HepG2 (cell line): ENCODE data around the gene ZNF627. TPM values are rescaled to one million over a fixed set of nuclear protein-coding genes. Genes with fewer than 3 reads are reported as not detected.

Source experiments
- AKAP8 ChIP-seq: sonication (generic); formaldehyde crosslinking; IDR thresholded peaks from 2 replicates; pipeline ENCODE4 v1.5.1; 2020; ENCODE audit warnings: mild to moderate bottlenecking, missing genetic modification reagents
- ATF6 ChIP-seq: sonication (generic); formaldehyde crosslinking; conservative IDR thresholded peaks from 2 replicates; pipeline ENCODE4 v1.4.0; 2020; ENCODE audit warnings: missing genetic modification reagents
- IRF2 ChIP-seq: IDR thresholded peaks from 2 replicates; pipeline ENCODE4 v1.6.1; 2018; ENCODE audit warnings: missing genetic modification reagents, missing compliant biosample characterization
- ISL2 ChIP-seq: sonication (generic); formaldehyde crosslinking; IDR thresholded peaks from 2 replicates; pipeline ENCODE4 v1.5.0; 2020; ENCODE audit warnings: missing genetic modification reagents
- RBM22 ChIP-seq: fragments of 200-400 bp; formaldehyde crosslinking; optimal IDR thresholded peaks from 2 replicates; pipeline ENCODE3; 2017; ENCODE audit warnings: mild to moderate bottlenecking, low read length, moderate library complexity
- SNAPC4 ChIP-seq: sonication (generic); formaldehyde crosslinking; IDR thresholded peaks from 2 replicates; pipeline ENCODE4 v1.4.0; 2020; ENCODE audit warnings: mild to moderate bottlenecking, missing genetic modification reagents
- SOX6 ChIP-seq, 2 experiments: fragments of 450-650 bp in 1 of 2; sonication (generic) in 1 of 2; formaldehyde crosslinking in 1 of 2; IDR thresholded peaks; 2 replicates each; pipeline versions ENCODE4 v1.4.0 to v1.6.1; 2017 to 2020; ENCODE audit warnings: antibody characterized with exemption in 1 of 2, mild to moderate bottlenecking in 1 of 2, missing genetic modification reagents in 1 of 2
- STAG1 ChIP-seq: sonication (generic); formaldehyde crosslinking; IDR thresholded peaks from 2 replicates; pipeline ENCODE4 v1.4.0; 2020; ENCODE audit warnings: missing genetic modification reagents
- TCF7L2 ChIP-seq: IDR thresholded peaks from 2 replicates; pipeline ENCODE4 v1.6.1; 2011; ENCODE audit warnings: mild to moderate bottlenecking, low read depth, low read length, moderate library complexity
- THRA ChIP-seq: sonication (generic); formaldehyde crosslinking; IDR thresholded peaks from 2 replicates; pipeline ENCODE4 v1.4.0; 2020; ENCODE audit warnings: missing genetic modification reagents, borderline replicate concordance
- ZBTB21 ChIP-seq: sonication (generic); formaldehyde crosslinking; IDR thresholded peaks from 2 replicates; pipeline ENCODE4 v1.4.0; 2020; ENCODE audit warnings: missing genetic modification reagents
- ZFAT ChIP-seq: sonication (generic); formaldehyde crosslinking; conservative IDR thresholded peaks from 2 replicates; pipeline ENCODE4 v1.8.1; 2023; ENCODE audit warnings: missing genetic modification reagents, inconsistent platforms
- ZFP82 ChIP-seq: sonication (generic); formaldehyde crosslinking; IDR thresholded peaks from 2 replicates; pipeline ENCODE4 v1.5.1; 2020; ENCODE audit warnings: mild to moderate bottlenecking, missing genetic modification reagents, borderline replicate concordance
- ZNF382 ChIP-seq: sonication (generic); formaldehyde crosslinking; IDR thresholded peaks from 2 replicates; pipeline ENCODE4 v1.5.0; 2020; ENCODE audit warnings: missing genetic modification reagents, mild to moderate bottlenecking, borderline replicate concordance
- ZNF460 ChIP-seq: sonication (generic); formaldehyde crosslinking; IDR thresholded peaks from 2 replicates; pipeline ENCODE4 v1.5.1; 2020; ENCODE audit warnings: missing genetic modification reagents, mild to moderate bottlenecking, borderline replicate concordance
- ZNF597 ChIP-seq: sonication (generic); formaldehyde crosslinking; IDR thresholded peaks from 2 replicates; pipeline ENCODE4 v1.5.0; 2020; ENCODE audit warnings: missing genetic modification reagents
- ZNF672 ChIP-seq: sonication (generic); formaldehyde crosslinking; IDR thresholded peaks from 2 replicates; pipeline ENCODE4 v1.8.1; 2022; ENCODE audit warnings: missing genetic modification reagents
- polyA plus RNA-seq, 8 experiments: library from polyadenylated mRNA; depleted of rRNA in 3 of 8; stranded (reverse) in 7 of 8; unstranded in 1 of 8; fragments of >200 nt; fragmentation: Illumina TruSeq in 4 of 8; extraction: Trizol in 4 of 8; gene quantifications; 2 replicates each; pipeline versions ENCODE4 v1.2.1 to v1.2.3, GENCODE V29; 2011 to 2016; ENCODE audit warnings: low read depth in 4 of 8, missing spikeins in 1 of 8, mixed read lengths in 1 of 8; ENCODE audit not compliant: insufficient read depth in 1 of 8
- total RNA-seq, 5 experiments: library from RNA; depleted of rRNA; stranded (reverse); fragments of >200 nt; fragmentation: Illumina TruSeq; extraction: Trizol; gene quantifications; 2 replicates each; pipeline ENCODE4 v1.2.3, GENCODE V29; 2016; ENCODE audit warnings: low read depth in 1 of 5
- TF ChIP-seq, protein P1 (sequence below): sonication (generic); formaldehyde crosslinking; conservative IDR thresholded peaks from 2 replicates; pipeline ENCODE4 v1.4.0; 2020; ENCODE audit warnings: missing genetic modification reagents

The ZNF627 gene
- total and polyA plus RNA-seq, 2 of the 13 experiments (the other 11 are each of a cell fraction or from before 2014, with no cell fraction given) = 4.2 to 12.7 TPM

- TF ChIP-seq, protein P1, sequence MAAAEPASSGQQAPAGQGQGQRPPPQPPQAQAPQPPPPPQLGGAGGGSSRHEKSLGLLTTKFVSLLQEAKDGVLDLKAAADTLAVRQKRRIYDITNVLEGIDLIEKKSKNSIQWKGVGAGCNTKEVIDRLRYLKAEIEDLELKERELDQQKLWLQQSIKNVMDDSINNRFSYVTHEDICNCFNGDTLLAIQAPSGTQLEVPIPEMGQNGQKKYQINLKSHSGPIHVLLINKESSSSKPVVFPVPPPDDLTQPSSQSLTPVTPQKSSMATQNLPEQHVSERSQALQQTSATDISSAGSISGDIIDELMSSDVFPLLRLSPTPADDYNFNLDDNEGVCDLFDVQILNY (CRISPR knock-in tag) = no peak
- TF ChIP-seq ZNF460 (CRISPR knock-in tag) (no peak; the same call in 1 of the 2 replicates), ZFAT (no peak), ZNF382 (no peak), AKAP8 (0 out of 2 replicates have a peak, but pooled peaks have one; percentile 23), ZNF597 (CRISPR knock-in tag) (no peak), ISL2 (0 out of 2 replicates have a peak, but pooled peaks have one; percentile 24), STAG1 (CRISPR knock-in tag) (no peak), TCF7L2 (no peak), IRF2 (CRISPR knock-in tag) (no peak), THRA (CRISPR knock-in tag) (no peak; the same call in 1 of the 2 replicates), RBM22 (no peak), ZFP82 (CRISPR knock-in tag) (0 out of 2 replicates have a peak, but pooled peaks have one; percentile 34), ZBTB21 (no peak), SNAPC4 (CRISPR knock-in tag) (peak; percentile 77), ATF6 (CRISPR knock-in tag) (no peak), SOX6 (IDR thresholded peaks at IDR 0.05) (no peak), SOX6 (CRISPR knock-in tag; IDR thresholded peaks at IDR 0.05) (peak; percentile 75), ZNF672 (no peak)
Observed at GRCh38 chr19:11597202-11598102, at the start of gene ZNF627 (continued).
